Measurements from ENCODE around the gene PYCR2. TPM values are rescaled to one million over a fixed set of nuclear protein-coding genes. Genes with fewer than 3 reads are reported as not detected.

The PYCR2 gene
- total RNA-seq, 1 experiment from 2014 or later = 74.4 TPM

- Histone ChIP-seq H3K36me3 (ENCODE audit: control insufficient read depth, insufficient read depth, low read length) (no peaks in the 10 kb centered on the region), H3K4me1 (ENCODE audit: control insufficient read depth, insufficient read depth, low read length) (no peaks in the 10 kb centered on the region), H3K9me3 (ENCODE audit: control insufficient read depth, insufficient read depth, low read depth, low read length) (no peaks in the 10 kb centered on the region), H3K27ac (ENCODE audit: low read length) (no peak overlapping the region), H3K4me3 (ENCODE audit: low read depth in 2 of 2, low read length in 2 of 2) (no peak overlapping the region), H3K27me3 (ENCODE audit: control insufficient read depth, insufficient read depth, low read length) (no peaks in the 10 kb centered on the region; the same call in 1 of the 2 replicates)
- DNase-seq (ENCODE audit: low read depth, low spot score) (no peak), ATAC-seq (no peak)
- in situ Hi-C loops (cut with HindIII; ENCODE audit: low pct_unique_long_range_greater_than_20kb, low sequenced_read_pairs) (no loop called here), intact Hi-C loops (cut with micrococcal nuclease; ENCODE audit: unreplicated experiment) (no loop called here)
- no TSS peak for BruUV-seq (replicated peaks)
- POLR2A ChIA-PET = interaction anchor here (0.6 kb wide), 1 partner anchor 117 kb away, joined by 4 read pairs; no protein-coding TSS in a partner anchor
- TF ChIP-seq CTCF (IDR thresholded peaks at IDR 0.05) (no peak), POLR2AphosphoS5 (IDR thresholded peaks at IDR 0.05; ENCODE audit: low read depth, low read length) (no peak), TCF7L2 (IDR thresholded peaks at IDR 0.05; ENCODE audit: low read depth, low read length) (no peak), REST (IDR thresholded peaks at IDR 0.05; ENCODE audit: insufficient read depth in 1 of 2, low read depth in 2 of 2, low read length in 1 of 2) (no peak)
- CTCF ChIA-PET = no interaction called here
Measured at GRCh38 chr1:225944951-225945350, 20.9 kb upstream of the PYCR2 start.

GRCh38 chr1:225944387-225944786 is 20.3 kb upstream of the PYCR2 start:
- no peak for DNase-seq (ENCODE audit: low read depth, low spot score)
- no peaks in the 10 kb centered on the region; the same call in 1 of the 2 replicates for H3K27me3 ChIP-seq (ENCODE audit: control insufficient read depth, insufficient read depth, low read length)
- no peaks in the 10 kb centered on the region for H3K4me1 ChIP-seq (ENCODE audit: control insufficient read depth, insufficient read depth, low read length)
- no peaks in the 10 kb centered on the region for H3K36me3 ChIP-seq (ENCODE audit: control insufficient read depth, insufficient read depth, low read length)
- POLR2A ChIA-PET = no interaction called here
- no peak overlapping the region for H3K27ac ChIP-seq (ENCODE audit: low read length)
- H3K4me3 ChIP-seq (ENCODE audit: low read depth in 2 of 2, low read length in 2 of 2) = no peak overlapping the region
- no peak for TF ChIP-seq SIN3A (IDR thresholded peaks at IDR 0.05; ENCODE audit: borderline replicate concordance, insufficient read depth, low read depth, low read length)
- TF ChIP-seq POLR2AphosphoS5 (IDR thresholded peaks at IDR 0.05; ENCODE audit: low read depth, low read length) = no peak
- TF ChIP-seq CTCF (IDR thresholded peaks at IDR 0.05) = no peak
- no peak for TF ChIP-seq TCF7L2 (IDR thresholded peaks at IDR 0.05; ENCODE audit: low read depth, low read length)
- TF ChIP-seq REST (IDR thresholded peaks at IDR 0.05; ENCODE audit: insufficient read depth in 1 of 2, low read depth in 2 of 2, low read length in 1 of 2) = no peak
- ATAC-seq = no peak
- H3K9me3 ChIP-seq (ENCODE audit: control insufficient read depth, insufficient read depth, low read depth, low read length) = no peaks in the 10 kb centered on the region
- intact Hi-C loops (cut with micrococcal nuclease; ENCODE audit: unreplicated experiment) = no loop called here
- CTCF ChIA-PET = interaction anchor here (0.6 kb wide), 1 partner anchor 34 kb away, joined by 5 read pairs; no protein-coding TSS in a partner anchor
- in situ Hi-C loops (cut with HindIII; ENCODE audit: low pct_unique_long_range_greater_than_20kb, low sequenced_read_pairs) = no loop called here
- BruUV-seq (replicated peaks) = no TSS peak

Measured in Panc1 (cell line).